ENCODE data around the gene PAWR. TPM values are rescaled to one million over a fixed set of nuclear protein-coding genes. Genes with fewer than 3 reads are reported as not detected.

The PAWR gene
- total RNA-seq, 1 experiment from 2014 or later = 40.8 TPM

DNA sequence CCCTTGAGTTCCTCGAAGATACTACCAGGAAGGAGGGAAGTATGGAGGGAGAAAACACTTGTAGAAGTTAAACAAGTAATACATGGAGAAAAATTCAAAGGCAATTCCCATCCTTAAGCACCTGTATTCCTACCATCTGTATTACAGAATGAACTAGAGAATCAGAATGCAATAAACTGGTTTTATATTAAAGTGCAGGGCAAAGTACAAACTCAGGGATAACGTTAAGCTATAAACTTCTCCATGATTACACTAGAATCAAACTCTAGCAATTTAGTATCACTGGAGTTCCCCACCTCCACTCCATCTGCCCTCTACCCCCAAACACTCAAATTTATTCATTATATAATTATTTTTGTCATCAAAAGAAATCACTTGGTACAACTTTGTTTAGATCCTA lies 13.1 kb downstream of the PAWR start:
- H3K27me3 ChIP-seq (replicated peaks) = no peaks in the 10 kb centered on the region
- no peak overlapping the region for H3K4me3 ChIP-seq
- H3K27ac ChIP-seq = no peak overlapping the region
- H3K36me3 ChIP-seq = peaks cover 21% of the 10 kb centered on the region
- DNase-seq (ENCODE audit: low read depth in 1 of 2, low spot score in 2 of 2) = no peak
- H3K4me1 ChIP-seq (replicated peaks) = peaks cover 15% of the 10 kb centered on the region
- no peaks in the 10 kb centered on the region; the same call in 1 of the 2 replicates for H3K9me3 ChIP-seq (replicated peaks)

DNA sequence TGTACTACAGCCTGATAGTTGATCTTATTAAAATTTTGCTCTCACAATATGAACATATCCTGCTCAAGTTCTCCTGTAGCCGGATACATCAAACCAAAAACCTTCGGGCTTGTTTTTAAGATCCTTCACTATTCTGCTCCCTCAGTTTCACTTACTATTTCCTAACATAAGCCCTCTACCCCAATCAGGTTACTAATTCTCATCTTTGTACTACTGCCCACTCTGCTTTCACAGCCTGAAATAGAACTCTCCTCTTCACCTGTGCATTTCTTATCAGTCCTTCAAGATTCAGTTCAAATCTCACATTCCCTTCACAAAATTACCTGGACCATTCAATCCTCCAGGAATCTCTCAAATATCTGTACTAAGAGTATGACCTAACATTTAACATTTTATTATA lies 14.2 kb downstream of the PAWR start:
- H3K4me1 ChIP-seq (replicated peaks) = peaks cover 15% of the 10 kb centered on the region
- no peaks in the 10 kb centered on the region; the same call in 1 of the 2 replicates for H3K9me3 ChIP-seq (replicated peaks)
- H3K4me3 ChIP-seq = no peak overlapping the region
- H3K27me3 ChIP-seq (replicated peaks) = no peaks in the 10 kb centered on the region
- H3K27ac ChIP-seq = no peak overlapping the region
- H3K36me3 ChIP-seq = peaks cover 21% of the 10 kb centered on the region
- DNase-seq (ENCODE audit: low read depth in 1 of 2, low spot score in 2 of 2) = no peak

DNA sequence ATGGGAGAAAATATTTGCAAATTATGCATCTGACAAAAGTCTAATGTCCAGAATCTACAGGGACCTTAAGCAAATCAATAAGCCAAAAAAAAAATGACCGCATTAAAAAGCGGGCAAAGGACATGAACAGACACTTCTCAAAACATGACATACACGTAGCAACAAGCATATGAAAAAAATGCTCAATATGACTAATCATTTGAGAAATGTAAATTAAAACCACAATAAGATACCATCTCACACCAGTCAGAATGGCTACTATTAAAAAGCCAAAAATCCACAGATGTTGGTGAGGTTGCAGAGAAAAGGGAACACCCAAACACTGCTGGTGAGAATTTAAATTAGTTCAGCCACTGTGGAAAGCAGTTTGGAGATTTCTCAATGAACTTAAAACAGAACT lies 16.1 kb downstream of the PAWR start:
- Histone ChIP-seq H3K9me3 (replicated peaks) (no peaks in the 10 kb centered on the region; the same call in 1 of the 2 replicates), H3K4me1 (replicated peaks) (peaks cover 21% of the 10 kb centered on the region), H3K36me3 (peaks cover 15% of the 10 kb centered on the region), H3K27ac (no peak overlapping the region), H3K27me3 (replicated peaks) (no peaks in the 10 kb centered on the region), H3K4me3 (no peak overlapping the region)
- DNase-seq (ENCODE audit: low read depth in 1 of 2, low spot score in 2 of 2) = peak in 1 of 2 experiments; percentile 30

DNA sequence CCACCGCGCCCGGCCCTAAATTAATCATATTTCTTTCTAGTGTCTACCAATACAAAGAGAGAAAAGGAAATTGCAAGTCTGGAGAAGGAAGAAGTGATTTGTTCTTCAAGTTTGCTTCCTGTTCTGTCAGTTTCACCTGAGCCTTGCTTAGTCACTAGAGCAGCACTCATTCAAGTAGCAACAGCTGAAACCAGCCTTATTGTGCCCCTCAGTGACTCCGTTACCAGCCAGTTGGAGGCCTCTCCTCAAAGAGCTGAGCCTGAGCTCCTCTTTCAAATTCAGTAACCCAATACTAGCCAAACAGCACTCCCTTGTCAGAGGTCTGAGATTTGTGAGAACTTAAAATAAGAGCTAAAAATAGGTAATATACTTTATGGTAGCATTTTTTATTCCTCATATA lies 17.4 kb downstream of the PAWR start:
- no peak overlapping the region for H3K4me3 ChIP-seq
- no peaks in the 10 kb centered on the region; the same call in 1 of the 2 replicates for H3K9me3 ChIP-seq (replicated peaks)
- peaks cover 34% of the 10 kb centered on the region for H3K4me1 ChIP-seq (replicated peaks)
- no peaks in the 10 kb centered on the region for H3K27me3 ChIP-seq (replicated peaks)
- DNase-seq (ENCODE audit: low read depth in 1 of 2, low spot score in 2 of 2) = no peak
- no peak overlapping the region for H3K27ac ChIP-seq
- H3K36me3 ChIP-seq = peaks cover 8% of the 10 kb centered on the region

DNA sequence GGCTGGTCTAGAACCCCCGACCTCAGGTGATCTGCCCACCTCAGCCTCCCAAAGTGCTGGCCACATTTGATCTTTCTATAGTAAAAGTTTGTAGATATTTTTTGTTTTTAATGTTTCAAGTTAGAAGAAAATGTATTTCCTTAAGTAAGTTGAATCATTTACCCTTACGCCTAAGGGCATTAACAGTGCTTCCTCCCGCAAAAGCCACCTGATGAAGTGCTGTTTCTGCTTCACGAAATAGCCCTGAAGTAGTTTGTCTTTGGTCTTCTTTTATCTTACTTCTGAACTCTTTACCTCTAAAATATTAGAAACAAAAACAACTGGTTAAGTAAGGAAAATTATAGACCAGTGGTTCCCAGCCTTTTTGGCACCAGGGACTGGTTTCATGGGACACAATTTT lies 22.7 kb downstream of the PAWR start:
- Histone ChIP-seq H3K36me3 (no peaks in the 10 kb centered on the region; the same call in none of the 2 replicates), H3K4me1 (replicated peaks) (peaks cover 24% of the 10 kb centered on the region), H3K27me3 (replicated peaks) (no peaks in the 10 kb centered on the region), H3K9me3 (replicated peaks) (no peaks in the 10 kb centered on the region), H3K4me3 (no peak overlapping the region), H3K27ac (no peak overlapping the region)
- no peak for DNase-seq (ENCODE audit: low read depth in 1 of 2, low spot score in 2 of 2)

DNA sequence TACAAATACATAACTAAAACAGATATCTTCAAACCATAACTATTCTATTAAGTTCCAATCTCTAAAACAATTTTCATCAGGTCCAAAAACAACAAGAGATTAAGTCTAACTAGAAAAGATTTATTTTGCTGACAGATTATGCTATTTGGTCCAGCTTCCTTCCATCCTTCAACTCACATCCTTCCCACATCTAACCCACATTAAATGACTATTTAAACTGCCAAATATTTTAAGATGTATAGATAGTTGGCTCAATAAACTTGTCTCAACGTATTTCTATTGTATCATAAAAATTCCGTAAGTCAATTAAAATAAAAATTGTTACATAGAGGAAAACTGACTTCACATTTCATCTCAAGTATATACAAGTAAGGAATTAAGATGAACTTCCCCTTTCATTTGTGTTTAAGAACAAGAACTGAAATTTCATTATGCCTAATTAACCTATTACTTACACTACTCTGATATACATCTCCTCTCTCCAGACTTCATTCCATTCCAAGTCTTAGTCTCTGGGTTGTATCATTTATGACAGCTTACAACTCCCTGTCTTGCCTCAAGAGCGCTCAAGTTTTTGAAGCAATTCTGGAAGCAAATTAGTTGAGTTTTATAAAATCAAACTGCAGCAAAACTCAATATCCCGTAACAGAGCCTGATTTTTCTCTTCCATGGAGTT lies 25.4 kb downstream of the PAWR start:
- Histone ChIP-seq H3K27ac (no peak overlapping the region), H3K9me3 (replicated peaks) (no peaks in the 10 kb centered on the region), H3K4me1 (replicated peaks) (peaks cover 31% of the 10 kb centered on the region), H3K36me3 (no peaks in the 10 kb centered on the region; the same call in none of the 2 replicates), H3K27me3 (replicated peaks) (no peaks in the 10 kb centered on the region), H3K4me3 (no peak overlapping the region)
- DNase-seq (ENCODE audit: low read depth in 1 of 2, low spot score in 2 of 2) = no peak

DNA sequence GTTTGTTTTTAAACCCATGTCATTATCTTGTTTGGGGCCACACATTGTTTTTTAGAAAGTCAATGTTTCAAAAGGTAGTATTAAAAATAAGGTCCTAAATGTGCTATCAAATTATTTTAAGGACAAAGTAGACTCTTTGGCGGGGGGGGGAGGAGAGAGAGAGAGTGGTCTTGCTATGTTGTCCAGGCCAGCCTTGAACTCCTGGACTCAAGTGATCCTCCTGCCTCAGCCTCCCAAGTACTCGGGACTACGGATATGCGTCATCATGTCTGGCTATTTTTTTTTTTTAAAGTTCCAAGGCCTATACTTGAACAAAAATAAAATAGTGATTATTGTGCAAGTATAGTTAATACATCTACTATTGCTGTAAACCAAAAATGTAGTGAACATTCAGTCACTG lies 26.2 kb downstream of the PAWR start:
- Histone ChIP-seq H3K4me1 (replicated peaks) (peaks cover 30% of the 10 kb centered on the region), H3K9me3 (replicated peaks) (no peaks in the 10 kb centered on the region), H3K4me3 (no peak overlapping the region), H3K27ac (no peak overlapping the region), H3K27me3 (replicated peaks) (no peaks in the 10 kb centered on the region), H3K36me3 (no peaks in the 10 kb centered on the region; the same call in none of the 2 replicates)
- no peak for DNase-seq (ENCODE audit: low read depth in 1 of 2, low spot score in 2 of 2)

DNA sequence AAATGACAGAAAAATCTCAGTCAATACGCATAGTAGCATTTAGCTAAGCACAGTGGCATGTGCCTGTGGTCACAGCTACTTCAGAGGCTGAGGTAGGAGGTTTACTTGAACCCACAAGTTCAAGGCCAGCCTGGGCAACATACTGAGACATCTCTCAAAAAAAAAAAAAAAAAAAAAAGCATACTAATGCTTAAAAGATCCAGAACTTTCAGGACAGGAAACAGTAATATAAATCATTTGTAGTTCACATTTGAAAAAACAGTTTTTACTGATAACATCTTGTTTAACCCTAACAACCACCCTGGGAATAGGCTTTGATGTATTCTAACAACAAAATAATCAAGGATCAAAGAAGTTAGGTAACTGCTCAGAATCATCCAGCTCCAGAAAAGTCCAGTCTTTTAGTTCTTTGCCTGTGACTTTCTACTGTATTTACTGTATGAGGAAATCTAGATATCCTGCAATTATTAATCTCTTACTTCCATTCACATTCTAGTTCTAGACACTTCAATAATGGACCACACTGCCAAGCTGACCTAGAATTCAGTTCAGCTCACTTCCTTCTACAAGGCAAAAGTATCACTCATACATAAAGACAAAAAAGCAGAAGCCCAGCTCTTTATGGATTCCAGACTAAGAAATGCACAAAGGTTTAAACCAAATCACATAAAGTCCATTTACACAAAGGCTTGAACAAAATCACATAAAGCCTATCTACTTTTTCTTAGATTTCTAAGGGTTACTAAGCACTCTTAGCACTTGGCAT lies 28.5 kb downstream of the PAWR start:
- Histone ChIP-seq H3K27ac (no peak overlapping the region), H3K4me1 (replicated peaks) (peaks cover 25% of the 10 kb centered on the region), H3K27me3 (replicated peaks) (no peaks in the 10 kb centered on the region), H3K4me3 (no peak overlapping the region), H3K36me3 (no peaks in the 10 kb centered on the region; the same call in none of the 2 replicates), H3K9me3 (replicated peaks) (no peaks in the 10 kb centered on the region)
- DNase-seq (ENCODE audit: low read depth in 1 of 2, low spot score in 2 of 2) = no peak

DNA sequence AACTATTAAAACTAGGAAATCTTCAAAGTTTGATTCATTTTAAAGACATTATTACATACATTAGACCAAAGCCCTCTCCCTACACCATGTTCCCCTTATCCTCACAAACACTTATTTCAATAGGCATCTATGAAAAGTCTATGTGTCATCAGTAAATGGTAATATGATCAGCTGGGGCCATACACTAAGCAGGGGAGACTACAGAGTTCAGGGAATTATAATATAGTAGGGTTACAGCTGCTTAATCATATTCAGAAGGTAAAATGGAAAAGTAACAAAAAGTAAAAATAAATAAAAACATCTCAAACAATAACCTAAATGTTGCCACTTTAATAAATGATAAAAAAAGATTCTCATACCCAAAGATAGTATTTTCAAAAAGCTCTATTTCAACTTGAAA lies 29.1 kb downstream of the PAWR start:
- Histone ChIP-seq H3K27me3 (replicated peaks) (no peaks in the 10 kb centered on the region), H3K4me3 (no peak overlapping the region), H3K4me1 (replicated peaks) (peaks cover 25% of the 10 kb centered on the region), H3K27ac (no peak overlapping the region), H3K36me3 (no peaks in the 10 kb centered on the region; the same call in none of the 2 replicates), H3K9me3 (replicated peaks) (no peaks in the 10 kb centered on the region)
- no peak for DNase-seq (ENCODE audit: low read depth in 1 of 2, low spot score in 2 of 2)

DNA sequence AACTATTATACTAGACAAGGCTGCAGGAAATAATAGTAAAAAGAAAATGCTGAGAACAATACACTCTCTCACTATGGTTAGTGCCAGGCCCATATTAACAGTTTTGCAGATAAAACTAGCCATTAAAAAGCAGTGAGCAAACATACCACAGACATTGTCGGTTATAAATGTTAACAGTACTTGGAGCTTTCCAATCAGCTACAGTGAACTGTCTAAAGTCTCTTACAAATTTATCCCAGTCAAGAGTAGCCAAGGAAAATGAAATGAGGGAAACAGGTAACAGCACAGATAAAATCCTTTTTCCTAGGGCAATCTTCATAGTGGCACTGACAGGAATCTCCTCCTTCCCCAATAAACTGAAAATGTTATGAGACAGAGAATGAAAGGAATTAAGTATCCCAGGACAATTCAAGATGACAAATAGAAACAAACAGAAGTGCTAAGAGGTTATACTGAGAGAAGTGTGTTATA lies 30.8 kb downstream of the PAWR start:
- Histone ChIP-seq H3K27ac (peak overlapping the region; percentile 5; the same call in 1 of the 2 replicates), H3K4me1 (replicated peaks) (peaks cover 25% of the 10 kb centered on the region), H3K36me3 (peaks cover 3% of the 10 kb centered on the region), H3K4me3 (no peak overlapping the region), H3K27me3 (replicated peaks) (no peaks in the 10 kb centered on the region), H3K9me3 (replicated peaks) (no peaks in the 10 kb centered on the region)
- peak in 1 of 2 experiments; percentile 20 for DNase-seq (ENCODE audit: low read depth in 1 of 2, low spot score in 2 of 2)

DNA sequence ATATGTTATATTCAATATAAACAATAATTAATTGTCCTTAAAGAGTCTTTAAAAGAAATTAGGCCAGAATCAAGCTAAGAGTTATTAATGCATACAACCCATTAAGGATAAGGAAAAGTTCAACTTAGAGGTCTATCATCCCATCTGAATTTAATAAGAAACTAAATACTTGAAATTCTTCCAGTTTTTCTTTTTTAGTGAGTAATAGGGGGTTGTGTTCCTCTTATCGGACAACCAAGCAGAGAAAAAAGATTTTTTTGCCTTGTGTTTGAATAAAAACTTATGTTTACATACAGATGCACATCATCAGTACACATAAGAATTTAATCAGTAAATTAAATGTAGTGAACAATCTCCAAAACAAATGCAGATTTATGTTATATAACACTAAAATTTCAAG lies 32.5 kb downstream of the PAWR start:
- H3K9me3 ChIP-seq (replicated peaks) = no peaks in the 10 kb centered on the region
- H3K4me3 ChIP-seq = no peak overlapping the region
- peaks cover 3% of the 10 kb centered on the region for H3K36me3 ChIP-seq
- peaks cover 25% of the 10 kb centered on the region for H3K4me1 ChIP-seq (replicated peaks)
- H3K27me3 ChIP-seq (replicated peaks) = no peaks in the 10 kb centered on the region
- H3K27ac ChIP-seq = no peak overlapping the region
- DNase-seq (ENCODE audit: low read depth in 1 of 2, low spot score in 2 of 2) = no peak

DNA sequence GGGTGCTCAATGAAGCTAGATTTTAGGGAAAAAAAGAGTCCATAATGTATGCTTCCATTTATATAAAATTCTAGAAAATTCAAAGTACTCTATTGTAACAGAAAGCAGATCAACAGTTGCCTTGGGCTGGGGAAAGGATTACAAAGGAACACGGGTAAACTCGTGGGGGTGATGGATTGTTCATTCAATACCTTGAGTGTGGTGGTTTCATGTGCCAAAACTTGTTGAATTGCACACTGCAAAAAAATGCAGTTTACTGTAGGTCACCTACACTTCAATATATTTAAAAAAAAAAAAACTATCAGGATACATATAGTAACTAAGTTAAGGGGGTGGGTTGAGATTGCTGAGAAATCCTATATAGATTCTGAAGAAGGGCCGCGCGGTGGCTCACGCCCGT lies 33.6 kb downstream of the PAWR start:
- Histone ChIP-seq H3K36me3 (peaks cover 3% of the 10 kb centered on the region; the same call in 1 of the 2 replicates), H3K27ac (no peak overlapping the region)

DNA sequence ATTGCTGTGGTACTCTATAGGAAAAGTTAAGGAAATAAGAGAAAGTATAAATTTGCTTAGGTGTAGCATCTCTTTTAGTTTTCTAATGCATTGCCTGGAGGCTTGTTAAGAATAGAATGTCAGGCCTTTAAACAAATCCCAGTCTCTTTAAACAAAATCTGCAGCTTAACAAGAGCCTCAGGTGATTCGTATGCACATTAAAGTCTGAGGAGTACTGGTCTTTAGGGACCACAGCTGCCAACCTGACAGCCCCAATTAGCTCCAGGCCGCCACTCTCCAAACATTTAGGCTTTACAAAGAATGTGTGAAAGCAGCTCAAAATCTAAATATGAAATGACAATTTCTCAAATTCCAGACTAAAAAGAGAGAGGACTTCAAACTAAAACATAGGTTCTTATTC lies 35.7 kb downstream of the PAWR start:
- Histone ChIP-seq H3K9me3 (replicated peaks) (no peaks in the 10 kb centered on the region), H3K4me1 (replicated peaks) (peaks cover 12% of the 10 kb centered on the region), H3K27ac (no peak overlapping the region), H3K4me3 (no peak overlapping the region), H3K27me3 (replicated peaks) (no peaks in the 10 kb centered on the region), H3K36me3 (peaks cover 3% of the 10 kb centered on the region; the same call in 1 of the 2 replicates)
- DNase-seq (ENCODE audit: low read depth in 1 of 2, low spot score in 2 of 2) = no peak

More for the DNA sequence above, 33.6 kb downstream of the PAWR start:
- no peaks in the 10 kb centered on the region for H3K9me3 ChIP-seq (replicated peaks)
- H3K4me3 ChIP-seq = no peak overlapping the region
- DNase-seq (ENCODE audit: low read depth in 1 of 2, low spot score in 2 of 2) = no peak
- H3K27me3 ChIP-seq (replicated peaks) = no peaks in the 10 kb centered on the region
- peaks cover 25% of the 10 kb centered on the region for H3K4me1 ChIP-seq (replicated peaks)

DNA sequence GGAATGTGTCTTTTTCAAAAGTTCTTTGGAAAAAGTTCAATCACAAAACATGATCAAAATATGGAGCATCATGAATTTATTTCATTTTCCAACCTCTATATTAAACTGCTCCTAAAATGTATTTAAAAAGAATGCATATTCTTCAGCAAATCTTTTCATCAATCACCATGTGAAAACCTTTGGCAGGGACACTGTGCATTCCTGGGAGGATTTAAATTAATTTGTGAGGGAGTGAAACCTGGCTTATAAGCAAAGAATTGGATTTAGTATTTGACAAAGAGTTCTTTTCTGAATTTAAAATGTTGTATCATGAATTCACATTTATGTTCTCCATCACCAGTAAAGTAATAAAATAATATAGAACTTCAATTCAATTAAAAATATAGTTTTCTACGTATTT lies 38.2 kb downstream of the PAWR start:
- Histone ChIP-seq H3K4me1 (replicated peaks) (no peaks in the 10 kb centered on the region), H3K9me3 (replicated peaks) (no peaks in the 10 kb centered on the region), H3K4me3 (no peak overlapping the region), H3K27ac (no peak overlapping the region), H3K27me3 (replicated peaks) (no peaks in the 10 kb centered on the region), H3K36me3 (peaks cover 3% of the 10 kb centered on the region; the same call in 1 of the 2 replicates)
- DNase-seq (ENCODE audit: low read depth in 1 of 2, low spot score in 2 of 2) = no peak
